GM19043 (cell line): ENCODE results near the gene SEBOX.

Experiments
- ATAC-seq: cut with Tn5 transposase; IDR thresholded peaks from one replicate; pipeline ENCODE4 v1.9.1; 2021; ENCODE audit warnings: low read depth; ENCODE audit not compliant: unreplicated experiment

Gene SEBOX, protein sequence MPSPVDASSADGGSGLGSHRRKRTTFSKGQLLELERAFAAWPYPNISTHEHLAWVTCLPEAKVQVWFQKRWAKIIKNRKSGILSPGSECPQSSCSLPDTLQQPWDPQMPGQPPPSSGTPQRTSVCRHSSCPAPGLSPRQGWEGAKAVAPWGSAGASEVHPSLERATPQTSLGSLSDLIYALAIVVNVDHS

DNA sequence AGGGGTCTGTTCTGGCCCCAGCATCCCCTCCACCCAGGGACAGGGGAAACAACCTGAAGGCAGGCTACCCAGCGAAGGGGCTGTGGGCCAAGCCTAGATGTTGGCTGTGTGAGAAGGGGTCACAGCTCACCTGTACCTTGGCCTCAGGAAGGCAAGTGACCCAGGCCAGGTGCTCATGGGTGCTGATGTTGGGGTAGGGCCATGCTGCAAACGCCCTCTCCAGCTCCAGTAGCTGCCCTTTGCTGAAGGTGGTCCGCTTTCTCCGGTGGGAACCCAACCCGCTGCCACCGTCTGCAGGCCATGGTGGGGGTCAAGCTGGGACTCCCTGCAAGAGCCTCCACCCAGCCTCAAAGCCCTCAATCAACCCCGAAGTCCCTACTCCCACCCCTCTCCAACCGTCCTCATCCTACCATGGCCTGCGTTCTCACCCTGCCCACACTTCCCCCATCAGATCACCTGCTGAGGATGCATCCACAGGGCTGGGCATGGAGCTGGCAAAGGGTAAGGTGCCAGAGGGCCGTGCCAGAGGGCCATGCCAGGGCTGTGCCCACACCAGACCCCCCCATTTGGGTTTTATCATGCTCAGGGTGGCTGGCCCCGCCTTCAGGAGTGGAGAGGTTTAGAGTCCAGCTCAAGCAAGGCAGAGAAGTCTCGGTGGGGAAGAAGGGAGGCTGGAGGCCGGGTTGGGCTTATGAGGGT is at the start of gene SEBOX:
TSS of gene SEBOX (minus strand) at position 535 of the 699 bp plus-strand sequence. CDS start at position 487, 48 bp downstream.
- ATAC-seq: no peak

DNA sequence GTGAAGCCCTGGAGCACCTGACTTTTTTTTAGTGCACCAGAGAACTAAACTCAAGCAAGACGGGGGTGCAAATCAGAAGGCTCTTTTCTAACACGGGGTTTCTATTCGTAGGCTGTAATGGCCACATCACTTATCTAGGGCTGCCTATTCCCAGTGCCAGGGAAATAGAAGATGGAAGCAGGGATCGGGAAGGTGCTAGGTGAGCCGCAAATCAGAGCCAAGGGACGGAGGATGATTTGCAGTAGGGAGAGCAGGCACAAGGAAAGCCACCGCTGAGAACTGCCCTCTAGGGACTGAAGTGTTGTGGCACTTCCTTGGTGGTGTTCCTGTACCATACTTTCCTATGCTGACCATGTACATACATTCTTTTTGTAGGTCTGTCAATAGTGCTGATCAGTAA is 48.8 kb upstream of the SEBOX start:
- no peak for ATAC-seq

DNA sequence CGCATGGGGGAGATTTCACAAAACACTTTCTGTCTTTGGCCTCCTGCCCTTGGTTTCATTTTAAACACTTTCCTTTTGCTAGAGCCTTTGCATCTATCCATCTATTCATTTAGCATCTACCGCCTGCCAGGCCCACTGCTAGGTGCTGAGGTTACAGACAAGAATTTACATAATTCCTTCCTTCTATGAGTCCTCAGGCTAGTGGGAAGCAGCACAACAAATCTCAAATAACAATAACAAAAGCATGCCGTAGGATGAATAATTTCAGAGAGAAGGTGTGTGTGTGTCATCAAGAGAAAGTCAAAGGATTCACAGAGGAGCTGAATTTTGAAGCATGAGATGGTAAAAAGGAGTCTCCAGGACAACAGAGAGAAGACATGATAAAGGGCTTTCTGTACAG is 47.1 kb upstream of the SEBOX start:
- no peak for ATAC-seq

DNA sequence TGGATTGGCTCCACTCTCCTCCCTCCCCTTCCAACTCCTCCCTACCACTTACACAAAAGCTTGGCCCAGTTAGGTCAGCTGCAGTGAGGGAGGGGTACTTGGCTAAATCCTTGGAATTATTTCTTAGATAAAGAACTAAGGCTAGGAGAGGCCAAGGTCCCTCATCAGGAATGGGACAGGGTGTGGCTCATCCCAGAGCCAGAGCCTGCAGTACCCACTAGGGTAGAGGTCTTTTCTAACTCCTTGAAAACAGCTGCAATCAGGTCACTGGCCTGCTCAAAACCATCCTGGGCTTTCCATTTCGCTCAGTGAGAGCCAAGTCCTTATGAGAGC is 42.9 kb upstream of the SEBOX start:
- ATAC-seq: no peak

DNA sequence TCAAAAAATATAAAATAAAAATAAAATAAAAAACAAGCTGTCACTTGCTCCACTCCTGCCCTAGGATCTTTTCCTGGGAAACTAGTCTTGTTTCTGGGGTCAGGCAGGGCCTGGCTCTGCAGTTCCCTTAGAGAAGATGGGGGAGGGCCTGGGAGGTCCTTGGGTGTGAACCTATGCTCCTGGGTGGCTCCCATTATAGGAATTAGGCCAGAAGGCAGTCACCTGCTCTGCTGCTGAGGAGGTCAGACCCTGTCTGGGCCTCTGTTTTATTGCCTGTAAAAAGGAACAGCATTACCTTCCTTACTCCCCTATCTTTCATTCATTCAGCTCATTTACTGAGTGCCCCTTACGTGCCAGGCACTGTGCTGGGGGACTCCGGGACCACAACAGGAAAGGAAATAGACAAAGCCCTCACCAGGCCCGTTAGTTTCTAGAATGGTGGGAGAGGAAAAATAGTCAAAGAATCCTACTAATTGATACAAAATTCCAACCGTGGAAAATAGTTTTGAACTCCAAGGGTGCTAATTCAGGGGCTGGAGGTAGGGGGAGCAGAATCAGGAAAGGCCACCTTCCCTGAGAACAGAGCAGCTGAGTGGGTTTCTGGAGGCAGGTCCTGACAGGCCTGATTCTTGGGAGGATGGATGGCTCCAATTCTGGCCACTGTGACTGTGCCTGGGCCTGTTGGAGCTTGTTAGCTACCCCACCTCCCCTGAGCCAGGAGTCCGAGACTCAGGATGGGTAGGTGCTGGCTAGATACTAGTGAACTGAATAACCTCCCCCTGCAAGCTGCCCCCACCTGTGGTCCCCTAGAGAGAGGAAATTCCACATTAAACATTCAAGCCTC is 42.4 kb upstream of the SEBOX start:
- ATAC-seq: no peak

DNA sequence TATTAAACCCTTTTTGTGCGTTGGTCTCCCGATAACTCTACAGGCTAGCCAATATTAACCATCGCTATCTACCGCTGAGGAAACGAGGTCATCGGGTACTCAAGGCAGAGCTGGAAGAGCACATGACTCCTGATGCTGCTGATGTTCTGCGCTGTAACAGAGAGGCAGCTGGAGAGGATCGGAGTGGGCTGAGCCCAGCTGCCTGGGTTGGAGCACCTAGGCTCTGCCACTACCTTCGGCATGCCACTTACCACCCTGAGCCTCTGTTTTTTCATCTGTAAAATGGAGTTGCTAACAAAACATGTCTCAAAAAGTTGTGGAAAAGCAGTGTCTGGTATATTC is 41.4 kb upstream of the SEBOX start:
- no peak for ATAC-seq

DNA sequence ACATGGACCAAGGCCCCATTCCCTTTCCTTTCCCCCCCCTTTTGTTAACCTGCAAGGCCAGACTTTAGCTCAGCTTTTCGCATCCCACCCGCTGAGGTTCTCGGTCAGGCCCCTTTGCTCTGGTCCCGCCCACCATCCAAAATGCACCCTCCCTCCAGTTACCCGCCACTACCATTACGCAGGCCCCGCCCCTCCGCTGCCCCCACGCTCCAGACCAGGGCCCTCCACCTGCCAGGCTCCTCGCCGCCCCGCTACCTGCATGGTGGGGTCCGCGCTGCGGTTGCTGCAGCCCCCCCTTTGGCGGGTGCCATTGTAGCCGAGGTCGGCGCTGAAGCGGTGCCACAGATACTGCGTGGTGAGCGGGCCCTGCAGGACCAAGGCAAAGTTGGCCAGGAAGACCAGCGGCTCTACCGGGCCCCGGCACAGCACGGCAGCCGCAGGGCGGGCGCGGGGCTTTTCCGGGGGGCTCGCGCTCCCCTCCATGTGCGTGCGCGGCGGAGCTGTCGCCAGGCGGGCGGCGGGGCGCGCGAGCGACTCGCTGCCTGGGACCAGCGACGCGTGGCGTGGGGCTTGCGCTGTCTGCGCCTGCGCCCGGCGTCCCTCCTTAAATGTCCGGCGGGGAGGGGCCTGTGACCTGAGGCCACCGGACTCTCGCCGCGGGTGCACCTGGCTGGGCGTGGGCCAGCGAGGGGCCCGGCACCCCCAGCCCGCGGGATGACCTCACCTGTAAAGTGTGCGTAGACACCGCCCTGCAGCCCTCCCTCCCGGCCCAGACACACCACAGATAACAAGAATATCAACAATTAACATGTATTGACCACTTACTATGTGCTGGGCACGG is 40.9 kb upstream of the SEBOX start, which contains the start of gene SLC46A1:
TSS of gene SLC46A1 (minus strand) at position 581 of the 841 bp plus-strand sequence. CDS start at position 483, 98 bp downstream.
- ATAC-seq: no peak

DNA sequence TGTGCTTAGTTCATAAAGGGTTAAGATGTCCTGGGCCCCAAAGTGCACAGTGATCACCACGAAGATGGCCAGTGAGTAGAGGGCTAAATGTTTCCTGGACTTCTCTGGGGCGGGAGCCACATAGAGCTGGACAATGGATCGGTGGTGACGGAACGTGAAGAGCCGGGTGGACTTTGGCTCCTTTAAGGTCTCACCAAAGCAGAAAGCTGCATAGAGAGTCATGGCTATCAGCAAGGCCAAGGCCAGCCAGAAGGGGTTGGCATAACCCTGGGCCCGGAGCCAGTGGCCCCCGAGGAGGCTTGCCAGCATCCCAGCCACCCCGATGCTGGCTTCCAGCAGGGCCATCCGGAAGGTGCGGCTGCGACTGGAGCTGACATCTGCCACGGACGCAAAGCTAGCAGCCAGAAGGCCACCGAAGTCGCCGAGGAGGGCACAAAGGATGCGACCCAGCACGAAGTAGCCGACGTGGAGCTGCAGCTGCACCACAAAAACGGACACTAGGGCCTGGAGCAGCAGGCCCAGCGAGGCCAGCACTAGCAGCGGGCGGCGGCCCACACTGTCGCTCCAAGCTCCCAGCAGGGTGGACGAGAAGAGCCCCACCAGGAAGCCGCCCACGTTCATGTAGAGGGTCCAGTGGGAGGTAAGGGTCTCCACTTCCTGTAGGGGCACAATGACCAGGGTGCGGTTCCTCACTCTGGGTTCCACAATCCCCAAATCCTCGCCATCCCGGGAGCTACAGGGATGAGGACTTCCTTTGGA is 40.0 kb upstream of the SEBOX start:
- ATAC-seq: no peak

DNA sequence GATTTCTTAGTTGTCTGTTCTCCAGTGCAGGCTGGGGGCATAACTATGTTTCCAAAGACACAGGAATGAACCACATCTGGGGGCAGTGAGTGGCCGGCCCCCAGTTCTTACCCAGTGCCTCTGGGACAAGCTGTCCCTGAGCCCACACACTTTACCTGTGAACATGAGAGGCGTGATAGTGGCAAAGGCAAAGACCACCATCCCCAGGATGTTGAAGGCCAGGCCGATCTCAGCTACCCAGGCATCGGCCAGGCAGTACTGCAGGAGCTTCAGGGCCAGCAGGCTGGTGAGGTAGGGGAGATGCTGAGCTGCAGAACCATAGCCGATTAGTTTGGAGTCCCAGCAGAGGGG is 39.4 kb upstream of the SEBOX start:
- ATAC-seq: no peak

DNA sequence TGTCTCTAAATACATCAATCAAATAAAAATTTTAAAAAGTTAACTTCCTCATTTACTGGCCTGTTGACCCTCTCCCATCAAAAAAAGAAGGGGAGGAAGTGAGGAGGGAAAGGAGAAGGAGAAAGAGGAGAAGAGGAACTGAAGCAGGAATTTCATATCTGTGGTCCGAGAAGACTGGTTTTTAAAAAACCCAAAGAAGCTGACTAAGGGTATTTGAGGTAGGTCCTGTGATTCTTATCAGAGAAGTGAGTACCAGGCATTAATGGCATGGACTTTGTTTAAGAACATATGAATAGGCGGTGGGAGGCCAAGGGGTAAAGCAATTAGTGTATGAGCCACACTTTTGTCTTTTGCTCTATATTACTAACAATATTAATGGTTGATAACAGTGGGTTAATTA is 39.0 kb upstream of the SEBOX start:
- no peak for ATAC-seq

DNA sequence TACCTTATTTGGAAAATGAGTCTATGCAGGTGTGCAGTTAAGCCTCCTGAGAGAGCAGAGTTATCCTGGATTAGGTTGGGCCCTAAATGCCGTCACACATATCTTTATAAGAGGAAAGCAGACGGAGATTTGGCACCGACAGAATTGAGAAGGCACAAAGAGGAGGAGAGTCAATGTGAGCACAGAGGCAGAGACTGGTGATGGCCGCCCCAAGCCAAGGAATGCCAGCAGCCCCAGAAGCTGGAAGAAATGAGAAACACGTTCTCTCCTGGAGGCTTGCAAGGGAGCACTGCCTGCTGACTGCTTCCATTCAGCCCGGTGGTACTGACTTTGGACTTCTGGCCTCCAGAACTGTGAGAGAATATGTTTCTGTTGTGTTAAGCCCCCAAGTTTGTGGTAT is 37.8 kb upstream of the SEBOX start:
- no peak for ATAC-seq

DNA sequence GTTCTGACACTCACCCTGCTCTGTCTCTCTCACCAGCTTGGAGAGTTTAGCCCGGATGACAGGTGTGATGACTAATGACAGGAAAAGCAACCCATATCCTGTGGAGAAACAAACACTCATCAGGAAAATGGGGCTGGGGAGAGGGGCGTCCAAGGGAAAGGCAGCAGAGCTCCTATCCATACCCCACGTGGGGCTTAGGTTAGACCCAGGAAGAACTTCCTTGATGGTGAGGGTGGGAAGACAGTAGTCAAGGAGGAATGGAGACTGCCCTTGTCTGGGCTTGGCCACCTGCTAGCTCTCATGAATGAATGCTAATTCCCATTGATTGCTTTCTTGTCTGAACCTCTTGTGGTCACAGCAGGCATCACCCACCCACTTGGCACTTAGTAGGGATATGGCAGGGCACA is 37.2 kb upstream of the SEBOX start:
- ATAC-seq: no peak

DNA sequence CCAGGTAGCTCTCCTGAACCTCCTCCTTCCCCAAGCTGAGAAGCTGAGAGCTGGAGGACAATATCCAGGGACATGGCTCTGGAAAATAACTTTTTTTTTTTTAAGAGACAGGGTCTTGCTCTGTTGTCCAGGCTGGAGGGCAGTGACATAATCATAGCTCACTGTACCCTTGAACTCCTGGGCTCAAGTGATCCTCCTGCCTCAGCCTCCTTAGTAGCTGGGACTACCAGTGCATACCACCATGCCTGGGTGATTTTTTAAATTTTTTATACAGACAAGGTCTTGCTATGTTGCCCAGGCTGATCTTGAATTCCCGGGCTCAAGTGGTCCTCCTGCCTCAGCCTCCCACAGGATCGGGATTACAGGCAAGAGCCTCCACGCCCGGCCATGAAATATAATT is 34.8 kb upstream of the SEBOX start:
- ATAC-seq: no peak

DNA sequence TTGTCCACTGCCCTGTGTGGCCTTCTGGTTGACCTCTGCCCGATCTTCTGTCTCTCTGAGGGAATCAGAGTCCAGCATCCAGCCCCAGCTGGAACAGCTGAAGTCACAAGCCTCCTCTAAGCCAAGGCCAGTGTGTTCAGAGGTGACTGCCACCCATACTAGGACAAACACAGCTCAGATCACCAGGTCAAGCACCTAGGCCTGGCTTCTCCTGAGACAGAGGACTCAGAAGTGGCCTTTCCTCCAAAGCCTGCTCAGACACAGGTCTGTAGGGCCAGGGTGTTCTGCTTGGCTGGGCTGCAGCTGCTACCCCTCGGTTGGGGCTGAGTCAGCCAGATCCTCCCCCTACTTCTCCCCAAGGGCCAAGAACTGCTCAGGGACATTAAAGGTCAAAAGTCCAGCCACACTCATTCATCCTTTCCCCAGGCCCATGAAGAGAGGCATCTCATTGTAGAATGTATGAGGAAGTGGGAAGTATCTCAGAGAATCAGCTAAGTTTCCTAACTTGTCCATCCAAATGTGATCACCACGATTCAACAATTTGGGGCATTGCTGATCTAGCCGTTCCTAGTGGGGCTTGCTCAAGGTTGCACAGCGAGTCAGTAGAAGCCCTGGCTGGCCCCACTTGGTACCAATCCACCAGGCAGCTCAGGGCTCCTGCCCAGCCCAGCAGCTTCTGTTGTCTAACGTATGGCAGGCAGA is 33.4 kb upstream of the SEBOX start:
- ATAC-seq: no peak

DNA sequence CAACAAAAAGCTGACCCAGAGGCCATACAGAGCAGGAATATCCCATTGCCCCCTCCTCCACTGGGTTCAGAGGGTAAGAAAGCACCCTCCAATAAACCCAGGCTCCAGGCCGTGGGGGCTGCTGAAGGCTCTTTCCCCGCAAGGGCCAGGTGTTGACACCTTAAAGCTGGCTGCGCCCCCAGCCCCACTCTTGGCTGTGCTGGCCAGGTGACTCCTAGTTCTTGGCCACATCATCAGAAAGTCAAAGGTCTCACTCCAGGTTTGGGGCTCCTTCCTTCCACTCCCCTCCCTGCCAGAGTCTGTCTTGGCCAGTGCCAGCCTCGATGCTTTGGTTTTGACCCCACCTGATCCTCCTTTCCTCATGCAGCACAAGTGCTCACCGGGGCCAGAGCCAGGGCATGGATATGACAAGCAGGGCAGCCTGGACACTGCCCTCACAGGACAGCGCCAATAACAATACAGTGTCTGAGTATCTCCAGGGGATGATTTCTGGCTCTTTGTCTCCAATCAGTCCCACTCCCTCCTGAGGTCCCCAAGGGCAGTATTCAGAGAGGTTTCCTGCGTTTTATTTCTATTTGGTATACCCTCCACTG is 32.8 kb upstream of the SEBOX start:
- ATAC-seq: no peak

DNA sequence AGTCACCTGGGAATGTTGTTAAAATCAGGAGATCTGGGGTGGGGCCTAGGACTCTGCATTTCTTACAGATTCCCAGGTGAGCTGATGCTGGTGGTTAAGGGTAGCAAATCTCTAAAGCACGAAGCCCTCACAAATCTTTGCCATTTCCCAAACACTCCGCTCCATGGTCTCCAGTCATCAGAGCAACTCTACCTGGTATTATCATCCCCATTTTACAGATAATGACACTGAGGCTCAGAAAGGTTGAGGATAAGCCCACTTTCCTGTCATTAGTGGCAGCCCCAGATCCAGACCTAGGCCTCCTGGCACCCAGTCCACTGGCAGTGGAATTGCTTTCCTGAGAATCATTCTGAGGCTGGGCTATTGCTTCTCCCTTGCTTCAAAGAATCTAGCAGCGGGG is 32.3 kb upstream of the SEBOX start:
- ATAC-seq: no peak

DNA sequence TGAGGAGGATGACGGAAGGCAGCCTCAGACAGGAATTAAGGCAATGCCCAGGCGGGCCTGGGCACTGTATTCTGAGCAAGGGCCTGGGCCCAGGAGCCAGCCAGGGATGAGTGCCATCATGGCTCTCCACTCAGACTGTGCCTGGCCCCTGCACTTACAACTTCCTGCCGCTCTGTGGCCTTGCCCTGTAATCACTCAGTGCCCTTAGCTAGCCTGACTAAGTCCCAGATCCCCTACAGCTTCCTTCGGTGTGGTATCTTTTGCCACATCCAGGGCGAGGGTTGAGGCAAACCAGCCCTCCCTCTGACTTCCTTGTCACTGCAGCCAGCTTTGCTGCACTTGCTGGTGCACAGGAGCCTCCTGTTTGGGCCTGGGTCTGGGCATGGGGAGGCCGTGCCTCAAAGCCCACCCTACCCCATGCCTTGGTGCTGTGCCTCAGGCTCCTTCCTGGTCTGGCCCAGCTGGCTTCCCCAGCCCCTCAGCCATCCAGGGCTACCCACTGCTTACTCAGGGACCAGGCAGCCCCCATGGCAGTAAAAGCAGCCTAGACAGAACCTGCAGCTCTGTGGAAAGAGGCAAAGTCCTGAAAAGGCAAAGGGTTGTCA is 31.7 kb upstream of the SEBOX start:
- no peak for ATAC-seq

DNA sequence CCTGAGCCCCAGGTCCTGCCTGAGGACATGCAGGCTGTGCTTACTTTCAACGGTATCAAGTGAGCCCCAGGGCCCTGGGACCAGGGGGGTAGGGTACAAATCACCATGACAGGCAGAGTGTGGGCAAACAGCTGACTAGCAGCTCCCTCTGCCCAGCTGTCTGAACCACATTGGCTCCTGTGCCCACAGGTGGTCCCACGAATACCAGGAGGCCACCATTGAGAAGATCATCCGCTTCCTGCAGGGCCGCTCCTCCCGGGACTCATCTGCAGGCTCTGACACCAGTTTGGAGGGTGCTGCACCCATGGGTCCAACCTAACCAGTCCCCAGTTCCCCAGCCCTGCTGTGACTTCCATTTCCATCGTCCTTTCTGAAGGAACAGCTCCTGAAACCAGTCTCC is 31.0 kb upstream of the SEBOX start:
- ATAC-seq: no peak

DNA sequence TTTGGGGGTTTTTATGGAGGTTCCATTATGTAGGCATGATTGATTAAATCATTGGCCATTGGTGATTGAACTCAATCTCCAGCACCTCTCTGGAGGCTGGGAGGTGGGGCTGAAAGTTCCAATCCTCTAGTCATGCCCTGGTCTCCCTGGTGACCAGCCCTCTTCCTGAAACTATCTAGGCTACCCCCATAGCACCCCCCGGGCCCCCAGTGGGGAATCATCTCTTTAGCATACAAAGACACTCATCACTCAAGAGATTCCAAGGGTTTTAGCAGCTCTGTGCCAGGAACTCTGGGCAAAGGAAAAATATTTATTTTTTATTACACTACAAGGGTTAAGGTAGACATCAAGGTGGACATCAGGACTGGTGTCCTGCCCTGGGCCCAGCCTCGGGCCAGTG is 30.4 kb upstream of the SEBOX start:
- no peak for ATAC-seq
